ENCODE data around the gene OR2M3. TPM values are rescaled to one million over a fixed set of nuclear protein-coding genes. Genes with fewer than 3 reads are reported as not detected.

The OR2M3 gene
- total RNA-seq, 1 donor from 2014 or later = not detected

GRCh38 chr1:248194117-248194516 is 2.9 kb upstream of the OR2M3 start:
- Mint-ChIP-seq H3K27me3 (ENCODE audit: unreplicated experiment) (peaks cover 3% of the 10 kb centered on the region), H3K27ac (ENCODE audit: unreplicated experiment) (no peak overlapping the region), H3K9me3 (ENCODE audit: unreplicated experiment) (peaks cover 5% of the 10 kb centered on the region), H3K4me1 (ENCODE audit: unreplicated experiment) (no peaks in the 10 kb centered on the region), H3K36me3 (ENCODE audit: low read depth, unreplicated experiment) (no peaks in the 10 kb centered on the region), H3K4me3 (ENCODE audit: unreplicated experiment) (no peak overlapping the region)
- TF ChIP-seq, protein P1, sequence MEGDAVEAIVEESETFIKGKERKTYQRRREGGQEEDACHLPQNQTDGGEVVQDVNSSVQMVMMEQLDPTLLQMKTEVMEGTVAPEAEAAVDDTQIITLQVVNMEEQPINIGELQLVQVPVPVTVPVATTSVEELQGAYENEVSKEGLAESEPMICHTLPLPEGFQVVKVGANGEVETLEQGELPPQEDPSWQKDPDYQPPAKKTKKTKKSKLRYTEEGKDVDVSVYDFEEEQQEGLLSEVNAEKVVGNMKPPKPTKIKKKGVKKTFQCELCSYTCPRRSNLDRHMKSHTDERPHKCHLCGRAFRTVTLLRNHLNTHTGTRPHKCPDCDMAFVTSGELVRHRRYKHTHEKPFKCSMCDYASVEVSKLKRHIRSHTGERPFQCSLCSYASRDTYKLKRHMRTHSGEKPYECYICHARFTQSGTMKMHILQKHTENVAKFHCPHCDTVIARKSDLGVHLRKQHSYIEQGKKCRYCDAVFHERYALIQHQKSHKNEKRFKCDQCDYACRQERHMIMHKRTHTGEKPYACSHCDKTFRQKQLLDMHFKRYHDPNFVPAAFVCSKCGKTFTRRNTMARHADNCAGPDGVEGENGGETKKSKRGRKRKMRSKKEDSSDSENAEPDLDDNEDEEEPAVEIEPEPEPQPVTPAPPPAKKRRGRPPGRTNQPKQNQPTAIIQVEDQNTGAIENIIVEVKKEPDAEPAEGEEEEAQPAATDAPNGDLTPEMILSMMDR (IDR thresholded peaks at IDR 0.05; ENCODE audit: unreplicated experiment) = no peak
- DNase-seq (ENCODE audit: low spot score) = no peak

GRCh38 chr1:248215880-248216279 is 18.8 kb downstream of the OR2M3 start:
- no peaks in the 10 kb centered on the region for H3K27me3 Mint-ChIP-seq (ENCODE audit: unreplicated experiment)
- DNase-seq (ENCODE audit: low spot score) = no peak
- peaks cover under 1% of the 10 kb centered on the region for H3K36me3 Mint-ChIP-seq (ENCODE audit: low read depth, unreplicated experiment)
- TF ChIP-seq, protein P1 (IDR thresholded peaks at IDR 0.05; ENCODE audit: unreplicated experiment) = no peak
- peaks cover 14% of the 10 kb centered on the region for H3K9me3 Mint-ChIP-seq (ENCODE audit: unreplicated experiment)
- H3K4me3 Mint-ChIP-seq (ENCODE audit: unreplicated experiment) = no peak overlapping the region
- H3K4me1 Mint-ChIP-seq (ENCODE audit: unreplicated experiment) = no peaks in the 10 kb centered on the region
- H3K27ac Mint-ChIP-seq (ENCODE audit: unreplicated experiment) = no peak overlapping the region

GRCh38 chr1:248225537-248225936 is 28.5 kb downstream of the OR2M3 start:
- no peaks in the 10 kb centered on the region for H3K36me3 Mint-ChIP-seq (ENCODE audit: low read depth, unreplicated experiment)
- DNase-seq (ENCODE audit: low spot score) = no peak
- no peaks in the 10 kb centered on the region for H3K4me1 Mint-ChIP-seq (ENCODE audit: unreplicated experiment)
- no peak overlapping the region for H3K27ac Mint-ChIP-seq (ENCODE audit: unreplicated experiment)
- peaks cover 25% of the 10 kb centered on the region for H3K9me3 Mint-ChIP-seq (ENCODE audit: unreplicated experiment)
- H3K27me3 Mint-ChIP-seq (ENCODE audit: unreplicated experiment) = peaks cover 2% of the 10 kb centered on the region
- TF ChIP-seq, protein P1 (IDR thresholded peaks at IDR 0.05; ENCODE audit: unreplicated experiment) = no peak
- H3K4me3 Mint-ChIP-seq (ENCODE audit: unreplicated experiment) = no peak overlapping the region

- TF ChIP-seq, protein P1 (IDR thresholded peaks at IDR 0.05; ENCODE audit: unreplicated experiment) = no peak
- no peaks in the 10 kb centered on the region for H3K36me3 Mint-ChIP-seq (ENCODE audit: low read depth, unreplicated experiment)
- no peak for DNase-seq (ENCODE audit: low spot score)
Measured at GRCh38 chr1:248229360-248229908, 32.4 kb downstream of the OR2M3 start.

DNA sequence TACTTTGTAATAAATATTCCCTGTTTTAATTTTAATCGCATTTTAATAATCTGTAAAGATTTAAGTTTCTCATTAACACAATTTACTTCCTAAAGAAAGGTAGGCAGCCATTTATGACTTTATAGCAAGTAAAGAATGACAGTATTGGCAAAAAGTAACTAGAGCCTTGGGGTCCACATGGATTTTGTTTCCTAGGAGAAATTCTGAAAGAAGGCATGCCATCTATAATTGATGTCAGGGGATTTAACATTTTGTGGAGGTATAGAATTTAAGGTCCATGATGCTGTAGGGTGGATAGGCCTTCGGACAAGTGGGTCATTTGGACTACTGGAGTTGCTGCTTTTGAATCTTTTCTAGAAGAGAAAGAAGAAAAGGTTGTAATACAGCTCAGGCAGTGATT is 34.1 kb downstream of the OR2M3 start, which contains the start of gene OR2M4:
TSS of gene OR2M4 (plus strand) at position 301 of the 400 bp plus-strand sequence. CDS start 7,512 bp downstream, outside the sequence.
- Mint-ChIP-seq H3K36me3 (ENCODE audit: low read depth, unreplicated experiment) (no peaks in the 10 kb centered on the region), H3K27me3 (ENCODE audit: unreplicated experiment) (peaks cover 2% of the 10 kb centered on the region), H3K27ac (ENCODE audit: unreplicated experiment) (no peak within 1 kb of the TSS), H3K9me3 (ENCODE audit: unreplicated experiment) (peaks cover 26% of the 10 kb centered on the region), H3K4me3 (ENCODE audit: unreplicated experiment) (no peak within 1 kb of the TSS), H3K4me1 (ENCODE audit: unreplicated experiment) (no peaks in the 10 kb centered on the region)
- no peak for DNase-seq (ENCODE audit: low spot score)
- TF ChIP-seq, protein P1 (IDR thresholded peaks at IDR 0.05; ENCODE audit: unreplicated experiment) = no peak

More at GRCh38 chr1:248229360-248229908, 32.4 kb downstream of the OR2M3 start:
- Mint-ChIP-seq H3K27me3 (ENCODE audit: unreplicated experiment) (peaks cover 2% of the 10 kb centered on the region), H3K4me3 (ENCODE audit: unreplicated experiment) (no peak overlapping the region), H3K4me1 (ENCODE audit: unreplicated experiment) (no peaks in the 10 kb centered on the region), H3K9me3 (ENCODE audit: unreplicated experiment) (peaks cover 27% of the 10 kb centered on the region), H3K27ac (ENCODE audit: unreplicated experiment) (no peak overlapping the region)

Data from endothelial cell (in vitro differentiated cells).